MM.1S (cell line): ENCODE measurements around the gene RAD23B.

ENCODE experiments used
- CTCF ChIP-seq: fragments of 300-600 bp; sonication (generic); IDR thresholded peaks from 2 replicates; pipeline ENCODE4 v1.5.1; 2016; ENCODE audit warnings: antibody characterized with exemption, low read length, mixed read lengths
- EZH2 ChIP-seq: fragments of 300-600 bp; sonication (generic); optimal IDR thresholded peaks from 2 replicates; pipeline ENCODE3; 2017; ENCODE audit warnings: low read depth, mild to moderate bottlenecking, antibody characterized with exemption, low read length, mixed read lengths

DNA sequence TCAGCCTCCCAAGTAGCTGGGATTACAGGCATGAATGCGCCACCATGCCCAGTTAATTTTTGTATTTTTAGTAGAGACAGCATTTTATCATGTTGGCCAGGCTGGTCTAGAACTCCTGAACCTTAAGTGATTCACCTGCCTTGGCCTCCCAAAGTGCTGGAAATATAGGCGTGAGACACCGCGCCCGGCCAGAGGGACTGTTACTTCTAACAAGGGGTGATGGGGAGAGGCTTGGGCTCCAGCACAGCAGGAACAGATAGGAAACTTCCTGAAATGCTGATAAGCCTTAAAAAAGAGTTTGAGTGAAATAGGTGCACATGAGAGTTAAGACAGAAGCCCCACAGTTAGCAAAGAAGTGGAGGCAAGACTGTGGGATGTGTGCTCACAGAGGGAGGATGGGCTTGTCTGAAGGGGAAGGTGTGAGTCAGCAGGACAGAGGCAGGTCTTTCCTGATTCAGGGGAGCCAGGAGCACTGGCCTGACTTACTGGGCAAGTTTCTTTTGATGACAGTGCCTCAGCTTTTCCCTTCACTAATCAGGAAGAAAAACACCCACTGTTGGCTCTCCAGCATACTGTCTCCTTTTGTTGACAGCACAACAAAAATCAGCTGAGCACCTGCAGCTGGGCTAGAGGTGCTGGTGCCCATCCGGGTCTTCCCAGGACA, 68.4 kb downstream of the RAD23B start:
- TF ChIP-seq CTCF: no peak
- TF ChIP-seq EZH2: no peak
